Chondrocyte (in vitro differentiated cells): ENCODE data around the gene OR8D1. TPM values are rescaled to one million over a fixed set of nuclear protein-coding genes. Genes with fewer than 3 reads are reported as not detected.

Experiments used
- DNase-seq: peaks from one replicate; pipeline ENCODE4 v3.0.0; 2021; ENCODE audit warnings: mixed read lengths, low spot score
- H3K27ac Mint-ChIP-seq: one replicate; pipeline ENCODE4 v1.8.0; 2021; ENCODE audit warnings: mild to moderate bottlenecking, moderate library complexity, mixed read lengths; ENCODE audit not compliant: unreplicated experiment
- H3K27me3 Mint-ChIP-seq: 2 replicates; pipeline ENCODE4 v1.8.0; 2021; ENCODE audit warnings: low read depth, mixed read lengths
- H3K36me3 Mint-ChIP-seq: 2 replicates; pipeline ENCODE4 v1.8.0; 2021; ENCODE audit warnings: low read depth, mixed read lengths
- H3K4me1 Mint-ChIP-seq: 2 replicates; pipeline ENCODE4 v1.8.0; 2021; ENCODE audit warnings: low read depth, mild to moderate bottlenecking, mixed read lengths
- H3K4me3 Mint-ChIP-seq: one replicate; pipeline ENCODE4 v1.8.0; 2021; ENCODE audit warnings: mild to moderate bottlenecking, moderate library complexity, mixed read lengths; ENCODE audit not compliant: unreplicated experiment
- H3K9me3 Mint-ChIP-seq: 2 replicates; pipeline ENCODE4 v1.8.0; 2021; ENCODE audit warnings: low read depth, mixed read lengths
- total RNA-seq: library from RNA; stranded (reverse); gene quantifications from 3 replicates; pipeline ENCODE4 v1.2.1, GENCODE V29; 2021
- TF ChIP-seq, protein P1 (sequence below): fragments of 200-600 bp; sonication (generic); IDR thresholded peaks from 2 replicates; pipeline ENCODE4 v1.5.0; 2021; ENCODE audit warnings: antibody characterized with exemption, mild to moderate bottlenecking, moderate library complexity

OR8D1 gene
- total RNA-seq, 1 donor from 2014 or later: not detected

- H3K4me3 Mint-ChIP-seq: no peak overlapping the region
- no peak overlapping the region for H3K27ac Mint-ChIP-seq
- no peaks in the 10 kb centered on the region for H3K9me3 Mint-ChIP-seq
- no peaks in the 10 kb centered on the region for H3K36me3 Mint-ChIP-seq
- H3K27me3 Mint-ChIP-seq: peaks cover 17% of the 10 kb centered on the region
- DNase-seq: no peak
- TF ChIP-seq, protein P1, sequence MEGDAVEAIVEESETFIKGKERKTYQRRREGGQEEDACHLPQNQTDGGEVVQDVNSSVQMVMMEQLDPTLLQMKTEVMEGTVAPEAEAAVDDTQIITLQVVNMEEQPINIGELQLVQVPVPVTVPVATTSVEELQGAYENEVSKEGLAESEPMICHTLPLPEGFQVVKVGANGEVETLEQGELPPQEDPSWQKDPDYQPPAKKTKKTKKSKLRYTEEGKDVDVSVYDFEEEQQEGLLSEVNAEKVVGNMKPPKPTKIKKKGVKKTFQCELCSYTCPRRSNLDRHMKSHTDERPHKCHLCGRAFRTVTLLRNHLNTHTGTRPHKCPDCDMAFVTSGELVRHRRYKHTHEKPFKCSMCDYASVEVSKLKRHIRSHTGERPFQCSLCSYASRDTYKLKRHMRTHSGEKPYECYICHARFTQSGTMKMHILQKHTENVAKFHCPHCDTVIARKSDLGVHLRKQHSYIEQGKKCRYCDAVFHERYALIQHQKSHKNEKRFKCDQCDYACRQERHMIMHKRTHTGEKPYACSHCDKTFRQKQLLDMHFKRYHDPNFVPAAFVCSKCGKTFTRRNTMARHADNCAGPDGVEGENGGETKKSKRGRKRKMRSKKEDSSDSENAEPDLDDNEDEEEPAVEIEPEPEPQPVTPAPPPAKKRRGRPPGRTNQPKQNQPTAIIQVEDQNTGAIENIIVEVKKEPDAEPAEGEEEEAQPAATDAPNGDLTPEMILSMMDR: no peak
- no peaks in the 10 kb centered on the region for H3K4me1 Mint-ChIP-seq
Measured at GRCh38 chr11:124310721-124311120, 3.0 kb downstream of the OR8D1 start.

GRCh38 chr11:124307093-124307492 lies 6.7 kb downstream of the OR8D1 start:
- H3K9me3 Mint-ChIP-seq: no peaks in the 10 kb centered on the region
- H3K4me1 Mint-ChIP-seq: no peaks in the 10 kb centered on the region
- no peak for DNase-seq
- TF ChIP-seq, protein P1: no peak
- H3K4me3 Mint-ChIP-seq: no peak overlapping the region
- peaks cover 22% of the 10 kb centered on the region for H3K27me3 Mint-ChIP-seq
- H3K27ac Mint-ChIP-seq: no peak overlapping the region
- H3K36me3 Mint-ChIP-seq: no peaks in the 10 kb centered on the region

DNA sequence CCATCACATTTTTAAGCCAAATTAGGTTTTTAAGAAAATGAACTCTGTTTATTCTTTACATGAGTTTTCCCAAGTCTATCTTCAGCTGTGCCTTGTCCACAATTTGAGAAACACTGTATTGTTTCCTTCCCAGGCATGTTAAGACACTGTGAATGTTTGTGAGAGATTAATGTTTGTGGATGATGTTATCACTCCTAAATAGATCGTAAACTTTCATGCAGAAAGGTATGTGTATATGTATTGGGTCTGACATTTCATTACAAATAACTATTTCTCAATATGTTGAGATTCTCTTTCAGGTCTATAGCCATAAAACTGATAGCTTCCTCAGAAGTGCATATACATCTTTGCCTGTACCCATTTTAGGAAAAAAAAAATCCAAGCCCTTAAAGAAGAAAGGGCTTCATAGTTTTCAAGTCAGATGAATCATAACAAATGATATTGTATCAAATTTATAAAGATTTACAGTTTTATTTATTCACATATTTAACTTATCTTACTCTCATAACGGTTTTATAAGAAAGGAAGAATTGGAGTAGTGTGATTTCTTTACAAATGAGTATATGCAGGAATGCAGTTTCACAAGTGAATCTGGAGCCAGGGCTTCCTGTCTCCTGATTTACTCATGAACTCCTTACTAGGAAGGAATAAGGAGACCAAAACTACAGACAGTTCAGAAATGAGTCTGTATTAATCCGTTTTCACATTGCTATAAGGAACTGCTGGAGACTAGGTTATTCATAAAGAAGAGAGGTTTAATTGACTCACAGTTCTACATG lies 11.2 kb downstream of the OR8D1 start:
- no peak overlapping the region for H3K27ac Mint-ChIP-seq
- no peak for DNase-seq
- TF ChIP-seq, protein P1: no peak
- H3K27me3 Mint-ChIP-seq: peaks cover 8% of the 10 kb centered on the region
- no peaks in the 10 kb centered on the region for H3K4me1 Mint-ChIP-seq
- H3K36me3 Mint-ChIP-seq: no peaks in the 10 kb centered on the region
- no peak overlapping the region for H3K4me3 Mint-ChIP-seq
- no peaks in the 10 kb centered on the region for H3K9me3 Mint-ChIP-seq

DNA sequence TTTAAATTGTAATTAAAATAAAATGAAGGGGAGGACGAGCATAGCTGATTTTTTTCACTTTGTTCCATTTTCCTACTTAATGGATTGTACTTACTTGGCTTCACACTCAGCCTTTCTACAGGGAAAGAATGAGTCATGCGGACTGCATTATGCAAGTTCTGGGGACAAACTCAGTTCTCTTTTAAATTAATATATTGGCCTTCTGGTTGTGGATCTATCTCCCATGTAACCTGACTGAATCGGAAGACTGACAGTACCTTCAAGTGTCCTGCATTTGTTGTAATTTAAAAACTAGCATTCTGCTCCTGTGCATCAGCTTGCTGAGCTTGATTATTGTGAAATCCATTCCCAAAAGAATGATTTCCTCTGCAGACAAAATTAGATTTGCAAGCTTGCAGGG lies 12.2 kb downstream of the OR8D1 start:
- Mint-ChIP-seq H3K27me3 (peaks cover 5% of the 10 kb centered on the region), H3K9me3 (no peaks in the 10 kb centered on the region), H3K36me3 (no peaks in the 10 kb centered on the region), H3K4me1 (no peaks in the 10 kb centered on the region), H3K4me3 (no peak overlapping the region), H3K27ac (no peak overlapping the region)
- no peak for DNase-seq
- TF ChIP-seq, protein P1: no peak

DNA sequence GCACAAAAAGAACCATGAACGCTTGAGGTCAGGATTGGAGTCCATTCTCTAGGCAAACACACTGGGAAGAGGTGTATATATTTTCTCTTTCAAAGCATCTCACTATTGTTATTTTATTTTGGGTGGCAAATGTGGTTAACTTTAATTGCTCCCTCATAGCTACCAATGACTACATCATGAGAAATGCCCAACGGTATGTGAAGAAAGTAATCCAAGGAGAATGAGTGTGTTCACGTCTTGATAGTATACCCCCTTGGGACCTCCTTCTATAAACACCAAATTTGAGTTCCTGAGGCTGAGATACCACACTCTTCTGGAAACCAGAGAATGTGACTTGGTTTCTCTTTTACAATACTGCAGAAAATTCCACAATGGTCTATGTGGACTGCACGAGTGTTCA lies 15.8 kb downstream of the OR8D1 start:
- H3K27me3 Mint-ChIP-seq: no peaks in the 10 kb centered on the region
- TF ChIP-seq, protein P1: no peak
- H3K4me3 Mint-ChIP-seq: no peak overlapping the region
- no peak for DNase-seq
- H3K4me1 Mint-ChIP-seq: no peaks in the 10 kb centered on the region
- no peaks in the 10 kb centered on the region for H3K36me3 Mint-ChIP-seq
- H3K9me3 Mint-ChIP-seq: no peaks in the 10 kb centered on the region
- no peak overlapping the region for H3K27ac Mint-ChIP-seq
